HG03039 (cell line): ENCODE results near the gene EMILIN3.

ENCODE experiments used
- ATAC-seq: cut with Tn5 transposase; IDR thresholded peaks from one replicate; pipeline ENCODE4 v1.9.1; 2021; ENCODE audit warnings: mild to moderate bottlenecking, moderate library complexity; ENCODE audit not compliant: unreplicated experiment

Gene EMILIN3, protein sequence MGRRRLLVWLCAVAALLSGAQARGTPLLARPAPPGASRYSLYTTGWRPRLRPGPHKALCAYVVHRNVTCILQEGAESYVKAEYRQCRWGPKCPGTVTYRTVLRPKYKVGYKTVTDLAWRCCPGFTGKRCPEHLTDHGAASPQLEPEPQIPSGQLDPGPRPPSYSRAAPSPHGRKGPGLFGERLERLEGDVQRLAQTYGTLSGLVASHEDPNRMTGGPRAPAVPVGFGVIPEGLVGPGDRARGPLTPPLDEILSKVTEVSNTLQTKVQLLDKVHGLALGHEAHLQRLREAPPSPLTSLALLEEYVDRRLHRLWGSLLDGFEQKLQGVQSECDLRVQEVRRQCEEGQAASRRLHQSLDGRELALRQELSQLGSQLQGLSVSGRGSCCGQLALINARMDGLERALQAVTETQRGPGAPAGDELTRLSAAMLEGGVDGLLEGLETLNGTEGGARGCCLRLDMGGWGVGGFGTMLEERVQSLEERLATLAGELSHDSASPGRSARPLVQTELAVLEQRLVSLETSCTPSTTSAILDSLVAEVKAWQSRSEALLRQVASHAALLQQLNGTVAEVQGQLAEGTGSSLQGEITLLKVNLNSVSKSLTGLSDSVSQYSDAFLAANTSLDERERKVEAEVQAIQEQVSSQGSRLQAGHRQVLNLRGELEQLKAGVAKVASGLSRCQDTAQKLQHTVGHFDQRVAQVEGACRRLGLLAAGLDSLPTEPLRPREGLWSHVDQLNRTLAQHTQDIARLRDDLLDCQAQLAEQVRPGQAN

DNA sequence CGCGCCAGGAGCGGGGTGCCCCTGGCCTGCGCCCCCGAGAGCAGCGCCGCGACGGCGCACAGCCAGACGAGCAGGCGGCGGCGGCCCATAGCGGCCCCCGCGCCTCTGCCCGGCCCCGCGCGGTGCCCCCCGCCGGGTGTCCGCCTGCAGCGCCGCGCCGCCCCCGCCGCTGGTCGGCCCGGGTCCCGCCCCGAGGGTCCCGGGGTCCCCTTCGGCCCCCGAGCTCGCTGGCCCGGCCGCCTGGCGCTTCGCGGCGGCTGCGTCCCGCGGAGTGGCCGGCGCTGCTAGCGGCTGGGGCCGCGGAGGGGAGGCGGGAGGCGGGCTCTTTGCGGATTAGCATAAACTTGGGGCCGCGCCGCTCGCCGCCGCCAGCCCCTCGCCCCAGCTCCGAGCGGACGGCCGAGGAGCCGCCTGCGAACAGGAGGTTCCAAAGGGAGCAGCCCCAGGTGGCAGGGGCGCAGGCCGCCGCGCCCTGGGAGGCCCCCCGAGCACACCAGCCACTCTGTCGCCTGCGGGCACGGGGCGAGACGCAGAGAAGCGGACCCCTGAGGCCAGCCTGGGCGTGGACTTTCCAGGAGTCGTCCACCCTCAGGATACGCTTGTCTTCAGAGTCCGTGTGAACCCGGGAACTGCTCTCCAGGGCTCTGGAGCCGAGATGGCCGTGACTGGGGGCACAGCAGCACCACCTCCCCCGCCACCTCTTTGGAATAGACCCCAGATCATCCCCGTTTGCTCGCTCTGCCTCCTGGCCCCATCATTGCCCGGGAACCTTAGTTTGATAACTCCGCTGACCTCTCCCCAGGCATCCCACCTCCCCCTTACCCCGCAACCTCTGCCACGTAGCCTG lies at the start of gene EMILIN3:
EMILIN3 (minus strand) TSS at position 273 of the 847 bp plus-strand sequence; CDS start at position 89, 184 bp downstream.
- ATAC-seq = no peak

DNA sequence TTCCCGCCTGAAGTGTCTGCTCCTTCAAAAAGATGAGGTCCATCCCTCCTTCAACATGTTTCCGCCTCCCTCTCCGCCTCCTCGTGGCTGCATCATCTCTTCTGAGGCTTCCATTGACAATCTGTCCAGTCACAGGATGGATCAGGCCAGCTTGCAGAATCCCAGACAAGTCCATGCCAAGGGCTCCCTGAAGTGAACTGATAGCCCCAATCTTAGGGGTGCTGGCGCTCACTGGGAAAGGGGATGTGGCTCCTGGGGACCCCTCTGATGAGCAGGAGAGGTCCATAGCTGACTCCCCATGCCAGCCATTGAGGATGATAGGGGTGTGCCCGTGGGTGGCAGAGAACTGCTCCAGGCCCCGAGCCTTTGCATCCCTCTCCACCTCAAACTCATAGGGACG lies 48.6 kb upstream of the EMILIN3 start:
- ATAC-seq = no peak

DNA sequence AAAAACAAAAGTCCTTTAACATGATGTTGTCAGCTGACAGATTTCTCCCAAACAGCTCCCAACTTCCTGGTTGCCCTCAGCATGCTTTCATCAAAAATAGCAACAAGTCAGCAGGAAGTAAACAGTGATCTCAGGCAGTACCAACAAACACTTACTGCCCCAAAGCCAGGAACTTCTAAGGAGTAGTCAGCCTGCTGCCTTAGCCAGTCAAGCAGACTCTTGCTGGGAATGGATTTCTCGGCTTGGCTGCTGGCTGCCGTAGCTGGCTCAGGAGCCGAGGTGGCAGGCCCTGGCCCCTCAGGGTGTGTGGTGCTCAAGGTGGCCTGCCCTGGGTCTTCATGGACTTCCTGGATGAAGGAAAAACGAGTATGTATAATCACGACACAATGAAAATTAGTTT lies 46.6 kb upstream of the EMILIN3 start:
- ATAC-seq = no peak

DNA sequence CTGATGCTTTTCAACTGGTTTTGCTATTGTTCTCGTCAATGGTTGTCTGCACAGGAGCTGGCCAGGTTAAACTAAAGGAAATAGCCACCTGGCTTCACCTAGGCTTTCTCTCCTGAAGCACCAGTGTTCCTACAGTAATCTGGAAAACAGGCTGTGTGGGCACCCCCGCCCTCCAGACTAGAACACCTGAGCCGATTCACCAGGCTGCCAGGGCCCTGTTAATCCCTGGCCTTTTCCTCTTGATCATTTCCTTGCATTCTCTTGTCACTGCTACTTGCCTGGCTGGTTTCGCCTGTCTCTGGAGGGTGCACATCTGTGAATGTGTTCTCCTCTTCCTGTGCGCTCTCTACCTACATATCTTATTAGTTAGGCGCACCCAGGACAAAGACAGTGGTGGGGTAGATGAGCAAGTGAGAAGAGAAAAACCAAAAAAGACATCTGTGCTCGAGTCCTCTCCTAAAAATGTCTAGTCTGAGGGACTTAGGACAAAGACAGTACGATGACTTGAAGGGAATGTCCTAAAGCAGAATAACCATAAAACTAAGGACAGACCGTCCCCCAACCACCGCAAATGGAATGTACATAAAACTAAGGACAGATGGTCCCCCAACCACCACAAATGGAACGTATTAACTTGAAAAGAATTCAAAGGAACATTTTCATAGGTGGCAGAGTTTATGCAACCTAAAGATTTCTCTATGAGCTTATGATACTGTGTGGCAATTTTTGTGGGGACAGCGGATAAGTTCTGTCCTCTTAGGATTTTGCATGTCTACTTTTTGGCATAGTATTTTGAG lies 45.9 kb upstream of the EMILIN3 start:
- ATAC-seq = no peak

DNA sequence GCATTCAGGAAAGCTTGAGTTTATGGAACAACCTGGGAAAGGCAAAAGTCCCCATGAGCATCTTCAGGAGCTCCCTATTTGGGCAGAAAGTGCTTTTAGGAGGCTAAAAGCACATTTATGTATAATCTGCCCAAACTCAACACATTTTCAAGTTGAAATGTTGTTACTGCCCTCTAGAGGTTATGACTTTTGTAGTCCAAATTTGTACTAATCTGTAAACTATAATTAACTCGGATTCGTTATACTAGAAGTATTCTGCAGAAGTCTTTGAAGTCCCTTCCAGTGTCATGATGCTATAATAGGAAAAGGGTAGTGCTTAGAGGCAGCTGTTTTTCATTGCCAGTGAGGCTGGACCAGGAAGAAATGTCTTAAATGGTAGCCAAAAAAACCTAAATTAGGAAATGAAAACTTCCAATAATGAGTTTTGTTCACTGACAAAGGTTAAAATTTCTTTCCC lies 44.8 kb upstream of the EMILIN3 start:
- ATAC-seq = no peak

DNA sequence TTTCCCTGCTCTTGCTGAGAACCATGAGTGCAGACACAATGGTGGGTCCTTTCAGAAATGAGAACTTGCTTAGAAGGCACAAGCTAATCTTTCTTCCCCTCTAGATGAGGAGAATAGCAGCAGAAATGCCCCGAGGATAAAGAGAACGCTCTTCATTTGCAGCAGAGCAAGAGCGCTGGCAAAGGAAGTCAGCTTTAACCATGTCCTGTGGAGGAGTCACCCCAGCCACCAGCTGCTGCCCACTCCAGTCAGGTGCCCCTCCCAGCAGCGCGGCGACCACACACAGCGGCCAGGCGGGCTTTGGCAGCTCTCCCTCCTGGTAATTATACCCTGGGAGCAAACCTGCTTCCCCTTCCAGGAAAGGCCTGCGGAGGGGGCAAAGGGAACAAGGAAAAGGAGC lies 42.4 kb upstream of the EMILIN3 start:
- ATAC-seq = no peak

DNA sequence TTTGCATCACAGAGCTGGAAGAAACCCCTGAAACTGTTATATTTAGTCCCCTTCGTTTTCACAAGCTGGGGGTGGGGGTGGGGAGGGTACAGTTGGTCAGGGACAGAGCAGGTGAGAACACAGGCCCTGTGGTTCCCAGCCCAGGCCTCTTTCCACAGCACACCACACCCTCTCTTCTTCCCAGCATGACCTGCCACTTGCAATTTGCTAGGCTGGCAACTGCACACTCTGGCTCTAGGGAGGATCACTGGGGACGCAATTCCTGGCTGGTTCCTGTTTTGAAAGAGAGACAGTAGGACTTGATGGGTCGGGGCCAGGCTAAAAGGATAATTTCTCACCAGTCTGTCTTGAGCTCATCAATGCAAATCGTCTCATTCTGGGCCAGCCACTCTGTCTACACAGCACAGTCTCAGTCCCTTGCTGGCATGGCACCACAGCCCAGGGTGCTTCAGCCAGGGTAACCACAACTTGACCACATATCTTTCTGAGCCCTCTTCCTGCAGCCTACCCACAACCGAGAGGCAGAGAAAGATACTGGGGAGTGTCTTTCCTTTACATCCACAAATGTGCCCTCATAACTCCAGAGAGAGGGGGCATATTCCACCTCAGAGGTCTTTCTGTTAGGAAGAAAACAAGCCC lies 41.7 kb upstream of the EMILIN3 start:
- peak; percentile 67 for ATAC-seq

DNA sequence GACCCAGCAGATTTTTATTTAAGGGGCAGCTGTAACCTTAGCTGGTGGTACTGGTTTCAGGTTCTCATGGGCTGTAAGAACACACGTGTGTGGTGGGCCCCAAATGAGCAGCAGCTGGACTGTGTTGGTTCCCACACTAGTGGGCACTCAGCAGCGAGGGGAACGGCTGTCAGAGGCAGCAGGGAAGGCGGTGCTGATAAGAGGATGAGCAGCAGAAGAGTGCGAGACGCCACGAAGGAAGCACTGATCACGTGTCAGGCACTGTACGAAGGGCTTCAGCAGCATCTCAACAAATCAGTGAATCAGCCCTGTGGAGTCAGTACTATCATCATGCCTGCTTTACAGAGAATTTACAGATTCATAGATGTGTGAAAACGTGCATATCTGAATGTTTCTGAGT lies 41.0 kb upstream of the EMILIN3 start:
- no peak for ATAC-seq

DNA sequence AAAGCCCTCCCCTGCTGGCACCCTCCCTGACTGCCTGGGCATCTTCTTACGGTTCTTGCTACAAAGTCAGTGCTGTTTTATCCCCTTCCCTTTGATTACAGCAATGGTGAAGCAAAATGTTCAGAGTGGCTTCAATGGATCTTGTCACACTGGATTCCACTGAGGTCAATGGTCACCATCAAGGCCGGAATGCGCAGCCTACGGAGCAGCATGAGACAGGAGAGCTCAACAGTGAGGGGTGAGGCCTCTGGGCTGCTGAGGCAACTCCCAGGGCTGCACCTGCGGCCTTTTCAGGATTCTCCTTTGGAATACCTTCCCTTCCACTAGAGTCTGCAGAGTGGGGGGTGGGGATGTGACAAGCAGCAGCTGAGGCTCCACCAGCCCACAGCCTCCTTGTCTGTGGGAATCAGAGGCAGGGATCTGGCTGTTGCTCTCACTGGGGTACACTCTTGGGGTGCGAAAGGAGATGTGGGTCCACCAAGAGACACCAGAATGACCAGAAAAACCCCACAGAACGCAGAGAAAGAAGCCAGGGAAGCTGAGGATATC lies 40.4 kb upstream of the EMILIN3 start:
- no peak for ATAC-seq

DNA sequence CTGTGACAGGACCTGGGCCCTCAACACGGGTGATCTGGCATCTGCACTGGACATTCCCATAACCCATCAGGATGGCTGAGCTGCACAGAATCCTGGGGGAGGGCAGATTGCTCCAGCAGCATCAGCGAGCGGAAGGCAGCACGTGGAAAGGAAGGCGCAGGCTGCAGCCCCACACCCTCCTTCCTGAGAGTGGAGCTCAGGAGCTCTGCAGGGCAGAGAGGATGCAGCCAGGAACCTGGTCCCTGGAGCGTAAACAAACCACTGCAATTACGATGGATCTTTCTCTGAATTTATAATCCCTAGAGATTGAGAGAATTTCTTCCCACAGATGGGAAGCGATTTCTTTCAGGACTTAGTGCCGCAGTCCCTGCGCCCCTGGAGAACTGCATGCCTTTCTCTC lies 39.7 kb upstream of the EMILIN3 start:
- no peak for ATAC-seq

DNA sequence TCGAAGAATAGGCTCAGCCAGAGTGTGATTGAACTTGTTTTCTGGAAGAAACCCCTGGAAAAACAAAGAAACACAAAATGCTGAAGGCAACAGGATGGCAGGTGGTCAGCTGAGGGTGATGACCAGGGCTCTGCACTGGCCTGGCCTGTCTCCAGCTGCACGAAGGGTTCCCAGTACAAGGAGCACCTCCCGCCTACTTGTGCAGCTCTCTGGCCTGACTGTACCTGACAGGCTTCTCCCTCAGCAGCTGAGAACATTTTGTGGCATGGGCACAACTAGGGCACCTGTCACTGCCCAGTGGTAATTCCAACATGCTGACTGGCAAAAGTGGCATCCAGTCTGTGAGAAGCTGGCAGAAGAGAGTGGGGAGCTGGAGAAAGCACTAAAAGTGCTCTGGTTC lies 38.8 kb upstream of the EMILIN3 start:
- no peak for ATAC-seq

DNA sequence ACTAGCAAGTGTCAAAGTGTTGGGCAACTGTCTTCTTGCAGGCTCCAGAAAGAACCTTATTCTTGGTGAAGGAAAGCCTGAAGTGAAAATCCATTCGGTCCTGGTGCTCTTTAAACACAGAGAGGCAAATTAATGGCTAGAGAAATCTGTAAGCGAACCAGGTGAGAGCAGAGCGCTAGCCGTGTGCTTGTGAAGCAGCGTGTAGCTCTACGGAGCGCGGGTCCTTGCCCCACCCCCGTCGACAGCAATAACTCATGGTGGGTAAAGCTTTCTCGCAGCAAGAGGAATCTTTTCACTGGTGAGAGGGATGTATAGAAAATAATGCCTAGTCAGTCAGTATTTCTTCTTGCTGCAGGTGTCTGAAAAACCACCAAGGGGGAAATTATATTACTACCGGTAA lies 37.0 kb upstream of the EMILIN3 start:
- no peak for ATAC-seq

DNA sequence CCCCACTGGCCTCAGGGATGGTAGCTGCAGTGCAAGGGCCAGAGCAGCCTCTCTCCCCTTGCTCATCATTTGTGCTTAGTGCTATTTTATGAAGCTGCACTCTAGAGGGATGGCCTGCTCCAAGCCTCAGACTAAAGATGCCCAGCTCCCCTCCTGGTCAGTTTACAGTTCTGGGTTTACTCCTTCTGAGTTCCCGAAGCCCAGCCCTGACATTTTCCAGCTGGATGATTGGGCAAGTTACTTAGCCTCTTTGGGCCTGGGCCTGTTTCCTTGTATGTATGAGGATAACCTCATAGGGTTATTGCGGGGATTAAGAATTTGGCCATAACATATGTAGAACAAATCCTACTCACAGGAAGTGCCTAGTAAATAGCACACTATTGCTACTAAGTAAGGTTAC lies 31.8 kb upstream of the EMILIN3 start:
- ATAC-seq = no peak

DNA sequence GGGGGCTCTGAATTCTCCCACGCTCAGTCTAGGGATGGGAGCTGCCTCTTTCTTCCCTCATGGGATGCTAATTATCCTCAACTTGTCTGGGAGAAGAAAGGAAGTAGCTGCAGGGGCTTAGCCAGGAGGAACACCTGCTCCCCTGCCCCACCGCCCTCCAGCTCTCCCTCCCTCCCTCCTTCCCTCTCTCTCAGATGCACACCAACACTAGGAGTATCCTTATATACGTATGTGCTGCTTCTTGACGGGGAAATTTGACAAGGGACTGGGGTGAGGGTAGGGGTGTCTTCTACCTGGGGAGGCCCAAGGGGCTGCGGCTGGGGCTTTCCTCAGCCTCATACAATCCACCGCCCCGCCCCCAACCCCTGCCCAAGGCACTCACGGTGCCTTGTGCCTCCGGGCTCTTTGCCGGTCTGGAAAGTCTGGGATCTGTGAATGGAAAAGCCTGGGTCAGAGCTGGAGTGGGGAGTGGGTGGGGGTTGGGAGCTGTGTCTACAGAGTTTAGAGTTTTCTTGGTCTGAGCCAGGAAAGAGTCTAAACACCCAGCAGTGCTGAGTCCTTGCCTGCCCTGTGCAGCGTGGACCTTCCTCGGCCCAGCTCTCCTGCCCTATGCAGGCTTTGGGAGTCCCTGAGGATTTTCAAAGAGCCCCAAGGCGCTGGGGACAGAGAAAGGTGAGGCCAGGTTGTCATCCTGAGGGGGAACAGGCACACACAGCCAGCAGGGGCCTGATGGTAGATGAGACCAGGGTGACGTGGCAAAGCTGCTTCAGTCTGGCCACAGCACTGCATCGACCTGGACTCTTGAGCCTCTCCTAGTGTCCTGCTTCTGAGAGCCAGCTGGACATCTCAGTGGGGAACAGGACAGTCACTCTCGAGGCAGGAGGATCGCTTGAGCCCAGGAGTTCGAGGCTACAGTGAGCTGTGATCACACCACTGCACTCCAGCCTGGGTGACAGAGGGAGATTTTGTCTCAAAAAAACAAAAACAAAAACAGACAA lies 29.3 kb upstream of the EMILIN3 start:
- ATAC-seq = no peak

DNA sequence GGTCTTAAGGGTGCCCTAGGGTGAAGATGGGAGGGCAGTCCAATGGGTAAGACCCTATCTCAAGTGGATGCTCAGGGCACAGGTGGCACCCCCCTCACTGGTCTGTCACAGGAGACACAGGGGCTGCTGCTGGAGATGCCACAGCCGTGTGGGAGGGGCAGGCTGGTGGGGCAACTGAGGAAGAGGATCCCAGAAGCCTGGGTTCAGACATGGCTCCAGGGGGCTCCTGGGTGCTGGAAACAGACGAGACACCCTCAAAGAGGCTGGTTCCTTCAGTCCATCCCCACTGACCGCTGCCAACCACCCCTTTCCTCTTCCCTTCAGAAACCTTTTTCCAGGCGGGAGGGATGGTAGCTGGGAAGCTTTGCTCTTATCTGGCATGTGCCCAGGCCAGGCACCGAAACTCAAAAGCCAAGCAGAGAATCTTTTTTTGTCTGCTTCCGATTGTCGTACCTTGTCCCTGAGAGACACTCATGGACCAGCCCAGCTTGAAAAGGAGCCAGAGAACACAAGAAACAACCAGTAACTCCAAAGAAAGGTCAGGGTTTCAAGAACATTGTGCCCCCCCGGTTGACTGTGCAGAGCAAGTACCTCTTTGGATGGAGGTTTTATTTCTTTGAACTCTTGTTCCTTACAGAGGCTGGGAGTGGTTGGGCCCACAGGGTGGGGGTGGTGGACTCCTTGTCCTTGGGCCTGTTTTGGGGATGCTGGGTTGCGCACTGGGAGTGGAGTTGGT lies 28.5 kb upstream of the EMILIN3 start:
- ATAC-seq = no peak

DNA sequence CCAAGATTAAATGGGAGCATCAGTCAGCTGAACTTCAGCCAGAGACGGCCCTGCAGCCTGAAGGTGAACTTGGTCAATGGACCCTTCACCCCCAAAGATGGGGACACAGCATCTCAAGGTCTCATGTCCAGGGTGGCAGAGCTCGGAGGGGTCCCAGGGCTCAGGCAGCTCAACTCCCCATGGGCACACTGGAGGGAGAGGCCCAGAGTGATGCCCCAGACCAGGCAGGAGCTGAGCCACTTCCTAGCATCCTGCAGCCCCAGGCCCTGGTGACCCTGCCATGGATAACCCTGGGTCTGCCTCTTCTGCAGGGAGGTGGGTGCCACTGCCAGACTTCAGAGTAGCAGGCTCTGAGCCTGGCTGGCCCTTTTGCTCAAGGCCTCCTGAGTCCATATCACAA lies 27.5 kb upstream of the EMILIN3 start:
- no peak for ATAC-seq

DNA sequence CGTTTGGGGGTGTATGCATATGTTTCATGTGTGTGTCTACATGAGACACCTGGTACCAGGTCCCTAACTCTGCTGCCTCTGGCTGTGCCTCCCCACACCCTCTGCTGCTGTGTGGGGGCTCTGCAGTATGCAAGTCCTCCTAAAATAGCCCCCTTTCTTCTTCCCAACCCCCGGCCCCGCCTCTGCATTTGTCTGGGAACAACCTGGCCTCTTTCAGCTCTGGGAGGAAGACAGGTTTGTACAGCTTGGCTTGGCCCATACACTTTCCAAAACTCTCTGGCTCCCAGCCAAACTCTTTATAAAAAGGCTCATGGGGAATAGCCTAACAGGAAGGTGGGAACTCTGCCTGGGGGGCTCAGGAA lies 27.1 kb upstream of the EMILIN3 start:
- no peak for ATAC-seq
